Stimulated activated effector memory CD8-positive, alpha-beta T cell treated with anti-CD3 and anti-CD28 coated beads, Interleukin-12 subunit alpha, Interleukin-12 subunit beta, amount 100 ng/mL, for 72 hours (primary cell): Measurements from ENCODE around the gene BTK.
"Not testable (repeated sequence)": the region's sequence is repeated elsewhere in the genome, so short reads cannot be mapped to it uniquely, and the experiment has no call there.

Experiments
- ATAC-seq: fragments of 150-1000 bp; cut with Tn5 transposase; 2 replicates; pipeline ENCODE4 v1.10.0; 2021
- DNase-seq, 2 donors: peaks; one replicate each; pipeline ENCODE4 v3.0.0; 2021 to 2022; ENCODE audit warnings: low spot score in 2 of 2
- H3K27ac Mint-ChIP-seq: one replicate; pipeline ENCODE4 v1.8.0; 2022; ENCODE audit warnings: mild to moderate bottlenecking, mixed read lengths
- H3K36me3 Mint-ChIP-seq: one replicate; pipeline ENCODE4 v1.8.0; 2022; ENCODE audit warnings: mild to moderate bottlenecking, mixed read lengths
- H3K4me1 Mint-ChIP-seq: one replicate; pipeline ENCODE4 v1.8.0; 2022; ENCODE audit warnings: mixed read lengths
- H3K4me3 Mint-ChIP-seq: one replicate; pipeline ENCODE4 v1.8.0; 2022; ENCODE audit warnings: mild to moderate bottlenecking, mixed read lengths
- H3K9me3 Mint-ChIP-seq: one replicate; pipeline ENCODE4 v1.8.0; 2022; ENCODE audit warnings: mixed read lengths

BTK gene

DNA sequence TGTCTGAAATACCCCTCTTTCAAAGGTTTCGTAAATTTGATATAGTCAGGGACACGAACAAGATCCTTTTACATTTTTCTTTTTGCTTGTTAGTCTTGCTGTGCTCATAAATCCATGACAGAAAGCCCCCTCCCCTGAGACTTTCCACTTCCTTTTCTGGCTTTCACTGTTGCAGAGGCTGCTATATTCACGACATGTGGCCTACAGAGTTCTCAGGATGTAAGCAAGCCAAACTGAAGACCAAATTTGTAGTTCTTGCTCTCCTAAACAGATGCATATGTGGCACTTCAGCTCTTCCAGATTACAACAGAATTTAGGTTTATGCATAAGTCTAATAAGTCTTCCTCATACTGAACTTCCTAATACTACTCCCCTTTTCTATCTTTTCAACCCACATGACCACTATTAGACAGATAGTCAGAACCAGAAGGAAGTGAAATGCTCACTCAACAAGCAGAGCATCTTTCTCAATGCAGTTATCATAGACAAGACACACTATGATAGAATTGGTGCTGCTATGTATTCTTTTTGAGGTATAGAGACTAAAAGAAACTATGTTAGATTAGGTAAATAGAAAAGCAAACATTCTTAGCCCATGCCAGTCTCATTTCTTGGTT, 15.0 kb downstream of the BTK start:
- no peaks in the 10 kb centered on the region for H3K36me3 Mint-ChIP-seq
- DNase-seq, result no peak
- no peaks in the 10 kb centered on the region for H3K9me3 Mint-ChIP-seq
- no peak overlapping the region for H3K27ac Mint-ChIP-seq
- H3K4me1 Mint-ChIP-seq, result no peaks in the 10 kb centered on the region
- no peak for ATAC-seq
- H3K4me3 Mint-ChIP-seq, result no peak overlapping the region

DNA sequence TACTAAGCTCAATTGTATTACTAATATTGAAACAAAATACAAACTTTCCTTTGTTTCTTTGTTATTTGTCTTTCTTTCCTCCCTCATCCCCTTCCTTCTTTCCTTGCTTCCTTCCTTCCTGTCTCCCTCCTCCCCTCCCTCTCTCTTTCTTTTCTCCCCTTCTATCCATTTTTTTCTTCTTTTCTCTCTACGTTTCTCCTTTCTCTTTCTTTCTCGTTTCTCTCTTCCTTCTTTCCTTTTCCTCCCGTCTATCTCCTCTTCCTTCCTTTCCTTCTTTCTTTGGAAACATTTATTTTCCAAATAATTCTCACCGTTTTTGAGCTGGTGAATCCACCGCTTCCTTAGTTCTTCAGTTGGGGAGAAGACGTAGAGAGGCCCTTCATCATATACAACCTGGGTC, 16.3 kb downstream of the BTK start:
- Mint-ChIP-seq H3K4me1 (no peaks in the 10 kb centered on the region), H3K27ac (no peak overlapping the region), H3K9me3 (no peaks in the 10 kb centered on the region), H3K36me3 (no peaks in the 10 kb centered on the region), H3K4me3 (no peak overlapping the region)
- ATAC-seq (no peak), DNase-seq (no peak)

DNA sequence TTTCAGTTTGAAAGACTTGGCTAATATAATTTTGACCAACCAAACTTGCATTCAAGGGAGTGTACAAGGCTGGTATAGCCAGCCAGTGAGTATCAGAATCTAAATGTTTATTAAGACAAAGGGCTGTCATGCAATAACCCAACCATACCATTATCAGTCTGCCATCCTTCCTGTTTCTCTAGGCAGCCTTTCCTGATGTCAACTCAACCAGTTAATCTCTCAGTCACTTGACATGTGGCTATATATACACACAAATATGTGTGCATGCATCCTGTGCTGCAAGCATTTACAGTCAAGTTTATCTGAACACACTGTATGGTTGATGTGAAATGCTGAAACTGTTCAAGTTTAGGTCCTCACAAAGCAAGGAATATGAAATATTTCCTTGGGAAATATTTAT, 17.2 kb downstream of the BTK start:
- no peak overlapping the region for H3K4me3 Mint-ChIP-seq
- ATAC-seq (no peak), DNase-seq (no peak)
- no peaks in the 10 kb centered on the region for H3K4me1 Mint-ChIP-seq
- H3K36me3 Mint-ChIP-seq, result no peaks in the 10 kb centered on the region
- no peaks in the 10 kb centered on the region for H3K9me3 Mint-ChIP-seq
- H3K27ac Mint-ChIP-seq, result no peak overlapping the region

DNA sequence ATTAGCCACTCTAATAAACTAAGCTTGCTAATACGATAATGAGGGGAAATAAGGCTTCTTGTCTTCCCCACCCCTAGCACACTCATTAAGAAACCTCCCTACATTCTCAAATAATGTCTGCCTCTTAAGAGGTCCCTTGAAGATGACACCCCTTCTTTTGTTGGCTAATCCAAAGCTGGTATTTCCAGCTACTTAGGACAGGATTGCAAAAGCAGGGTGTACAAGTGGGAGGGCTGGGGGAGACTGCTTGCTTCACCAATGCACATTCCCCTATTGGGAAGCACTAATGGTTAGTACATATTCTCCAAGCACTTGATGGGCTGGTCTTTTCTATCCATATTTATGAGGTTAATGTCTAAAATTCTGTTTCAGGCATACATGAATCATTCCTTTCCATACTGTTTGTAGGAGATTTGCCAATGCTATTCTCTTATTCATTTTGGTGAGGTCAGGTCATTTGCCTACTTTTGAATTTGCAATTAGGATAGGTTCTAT, 20.6 kb downstream of the BTK start:
- H3K9me3 Mint-ChIP-seq, result no peaks in the 10 kb centered on the region
- no peaks in the 10 kb centered on the region for H3K36me3 Mint-ChIP-seq
- H3K4me1 Mint-ChIP-seq, result no peaks in the 10 kb centered on the region
- no peak overlapping the region for H3K27ac Mint-ChIP-seq
- ATAC-seq, result no peak
- DNase-seq, result no peak
- H3K4me3 Mint-ChIP-seq, result no peak overlapping the region

DNA sequence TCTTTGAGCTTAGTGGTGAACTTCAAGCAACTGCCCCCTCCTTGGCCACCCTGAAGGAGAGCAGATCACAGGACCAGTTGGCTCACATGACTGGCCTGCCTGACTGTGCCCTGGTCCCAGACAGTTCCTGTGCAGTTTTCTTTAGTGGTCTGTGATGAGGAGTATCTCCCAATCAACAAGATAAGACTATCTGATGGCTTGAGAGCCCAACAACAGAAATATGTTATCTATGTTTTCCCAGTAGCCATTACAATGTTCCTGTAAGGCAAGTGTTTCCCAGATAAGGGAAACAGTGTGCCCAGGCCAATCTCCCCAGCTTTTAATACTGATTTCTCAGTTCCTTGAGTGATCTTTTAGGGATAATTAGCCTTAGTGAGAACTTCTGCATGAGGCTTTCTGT, 23.2 kb downstream of the BTK start:
- no peaks in the 10 kb centered on the region for H3K36me3 Mint-ChIP-seq
- no peak overlapping the region for H3K27ac Mint-ChIP-seq

DNA sequence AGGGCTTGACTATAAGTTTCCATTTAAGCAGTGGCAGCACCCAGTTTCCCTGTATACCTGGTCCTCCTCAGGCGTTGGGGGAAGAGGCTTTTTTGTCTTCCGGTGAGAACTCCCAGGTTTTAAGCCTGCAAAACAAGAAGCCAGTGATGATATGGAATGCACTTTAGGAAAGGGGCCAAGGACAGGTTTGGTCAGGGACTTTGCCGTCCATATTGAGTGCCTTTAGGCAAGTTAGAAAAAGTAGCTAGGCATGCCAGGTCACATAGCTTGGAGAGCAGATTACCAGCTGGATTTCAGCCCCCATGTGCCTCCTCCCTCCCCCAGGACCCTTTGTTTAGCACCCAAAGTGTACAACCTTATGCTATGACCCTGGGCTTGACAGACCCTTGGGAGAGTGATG, 23.9 kb downstream of the BTK start:
- DNase-seq, result no peak
- ATAC-seq, result no peak
- Mint-ChIP-seq H3K36me3 (no peaks in the 10 kb centered on the region), H3K4me1 (no peaks in the 10 kb centered on the region), H3K9me3 (no peaks in the 10 kb centered on the region), H3K4me3 (no peak overlapping the region), H3K27ac (no peak overlapping the region)

More for the DNA sequence above, 23.2 kb downstream of the BTK start:
- ATAC-seq (no peak), DNase-seq (no peak)
- H3K4me3 Mint-ChIP-seq, result no peak overlapping the region
- no peaks in the 10 kb centered on the region for H3K9me3 Mint-ChIP-seq
- H3K4me1 Mint-ChIP-seq, result no peaks in the 10 kb centered on the region

DNA sequence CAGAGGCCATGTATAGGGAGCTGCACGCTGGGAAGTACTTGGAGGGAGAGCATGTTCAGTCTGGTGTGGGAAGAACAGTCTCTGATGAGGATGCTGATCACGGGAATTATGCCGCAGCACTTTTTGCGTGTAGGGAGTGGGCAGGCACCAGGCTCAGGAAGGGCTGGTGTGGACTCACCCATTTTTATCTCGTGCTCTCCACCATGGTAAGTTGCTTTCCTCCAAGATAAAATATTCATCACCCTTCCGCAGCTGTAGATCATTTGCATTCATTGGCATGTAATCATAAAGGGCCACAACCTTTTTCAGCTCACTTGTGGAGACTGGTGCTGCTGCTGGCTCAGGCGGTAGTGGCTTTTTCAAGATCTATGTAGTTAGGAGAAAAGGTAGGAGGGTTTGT, 25.6 kb downstream of the BTK start:
- ATAC-seq, result no peak
- DNase-seq, result no peak

DNA sequence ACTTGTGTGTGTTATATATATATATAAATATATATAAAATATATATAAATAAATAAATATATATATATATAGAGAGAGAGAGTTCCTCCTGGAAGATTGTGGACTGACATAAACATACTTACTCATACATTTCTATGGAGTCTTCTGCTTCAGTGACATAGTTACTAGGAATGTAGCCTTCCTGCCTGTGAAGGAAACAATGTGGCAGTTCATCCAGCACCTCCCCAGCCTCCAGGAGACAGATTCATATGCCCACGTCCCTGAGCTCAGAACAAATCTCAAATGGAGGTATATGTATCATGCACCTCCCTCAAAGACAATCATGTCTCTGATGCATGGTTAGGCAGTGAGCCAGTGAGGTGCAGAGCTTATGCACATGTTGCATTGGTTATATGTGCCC, 26.0 kb downstream of the BTK start:
- DNase-seq (no peak), ATAC-seq (no peak)
- Mint-ChIP-seq H3K27ac (no peak overlapping the region), H3K4me3 (no peak overlapping the region), H3K4me1 (no peaks in the 10 kb centered on the region), H3K9me3 (no peaks in the 10 kb centered on the region), H3K36me3 (no peaks in the 10 kb centered on the region)

More for the DNA sequence above, 25.6 kb downstream of the BTK start:
- Mint-ChIP-seq H3K4me1 (no peaks in the 10 kb centered on the region), H3K36me3 (no peaks in the 10 kb centered on the region), H3K4me3 (no peak overlapping the region), H3K9me3 (no peaks in the 10 kb centered on the region), H3K27ac (no peak overlapping the region)

DNA sequence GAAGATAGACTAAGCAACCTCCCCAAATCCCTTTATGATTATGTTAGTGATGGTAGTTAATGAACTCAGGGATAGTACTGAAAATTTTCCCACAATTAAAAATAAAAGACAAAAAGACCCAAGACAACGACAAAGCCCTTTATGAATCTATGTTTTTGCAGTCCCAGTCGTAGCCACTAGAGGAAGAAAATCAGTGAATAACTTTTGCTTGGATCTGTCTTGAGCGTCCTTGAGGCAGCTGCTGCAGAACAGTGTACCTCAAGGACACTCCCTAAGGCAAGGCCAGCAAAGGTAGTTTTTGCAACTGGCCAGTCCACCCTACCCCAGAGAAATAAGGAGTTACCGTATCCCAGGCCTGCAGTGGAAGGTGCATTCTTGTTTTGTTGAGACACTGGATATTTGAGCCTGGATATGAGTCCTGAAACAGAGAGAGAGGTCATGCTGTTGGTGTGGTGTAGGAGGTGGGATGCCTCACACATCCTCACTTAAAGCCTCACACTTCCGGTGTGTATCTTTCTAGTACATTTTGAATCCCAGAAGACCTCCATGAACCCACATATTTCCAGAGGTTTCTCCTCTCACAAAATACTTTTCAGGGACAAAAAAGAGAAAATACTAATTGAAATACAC, 28.7 kb downstream of the BTK start:
- DNase-seq (no peak), ATAC-seq (no peak)
- Mint-ChIP-seq H3K4me3 (no peak overlapping the region), H3K9me3 (no peaks in the 10 kb centered on the region), H3K36me3 (no peaks in the 10 kb centered on the region), H3K27ac (no peak overlapping the region), H3K4me1 (no peaks in the 10 kb centered on the region)

DNA sequence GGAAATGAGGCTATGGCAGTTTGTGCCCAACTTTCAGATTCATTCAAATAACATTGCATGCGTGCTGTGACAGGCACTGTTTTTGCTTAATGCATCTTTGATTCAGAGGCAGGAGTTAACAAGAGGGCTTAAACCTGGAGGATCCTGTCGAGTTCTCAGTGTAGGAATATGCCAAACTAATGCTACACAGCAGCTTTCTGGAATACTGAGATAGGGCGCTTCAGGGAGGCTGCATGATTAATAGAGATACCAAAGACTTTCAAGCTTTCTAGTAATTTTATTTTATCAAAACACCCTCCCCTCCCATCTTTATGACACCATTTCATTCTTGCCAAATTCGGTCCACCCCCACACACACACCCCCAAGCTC, 36.8 kb downstream of the BTK start:
- Mint-ChIP-seq H3K9me3 (no peaks in the 10 kb centered on the region), H3K27ac (peak overlapping the region; percentile 89), H3K4me3 (peak overlapping the region; percentile 82), H3K4me1 (no peaks in the 10 kb centered on the region), H3K36me3 (peaks cover 30% of the 10 kb centered on the region)
- ATAC-seq (no peak), DNase-seq (no peak)

DNA sequence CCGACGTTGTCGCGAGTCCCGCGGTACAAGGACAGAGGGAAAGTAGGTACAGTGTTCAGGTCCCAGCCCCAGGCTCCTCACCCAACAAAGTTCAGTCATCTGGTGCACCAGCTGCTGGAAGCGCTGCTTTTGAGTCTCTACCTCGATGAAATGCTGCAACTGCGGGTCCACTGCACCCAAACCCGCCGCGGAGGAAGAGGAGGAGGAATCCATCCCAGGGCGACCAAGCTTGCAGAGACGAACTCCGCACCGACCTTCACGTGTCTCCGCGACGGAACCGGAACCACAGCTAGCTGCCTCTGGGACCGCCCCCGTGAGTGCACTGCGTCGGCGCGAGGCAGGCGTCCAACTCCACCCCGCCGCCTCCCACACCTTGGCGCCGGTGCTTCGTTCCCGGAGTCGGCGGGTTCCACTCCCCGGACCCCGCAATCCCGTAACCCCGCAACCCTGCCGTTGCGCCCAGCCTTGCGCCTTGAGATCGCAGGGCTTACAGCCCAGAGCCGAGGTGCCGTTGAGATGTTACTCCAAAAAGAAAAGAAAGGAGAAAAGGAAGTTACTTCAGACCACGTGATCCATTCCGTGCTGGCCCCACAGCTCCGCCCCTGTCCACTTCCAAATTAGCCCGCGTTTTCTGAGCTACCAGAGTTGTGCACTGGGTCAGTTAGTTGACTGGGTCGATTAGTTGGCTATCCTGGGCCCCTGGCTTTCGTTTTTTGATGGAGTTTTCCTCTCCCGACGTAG, 37.4 kb downstream of the BTK start, which contains the start of gene TIMM8A:
Gene TIMM8A, minus strand, starts transcription at position 291 of the 741 bp plus-strand sequence. Its CDS starts 78 bp downstream, at position 213.
- ATAC-seq, result peak; percentile 98
- Mint-ChIP-seq H3K4me3 (peak within 1 kb of the TSS; percentile 82), H3K36me3 (peaks cover 35% of the 10 kb centered on the region), H3K9me3 (no peaks in the 10 kb centered on the region), H3K27ac (peak within 1 kb of the TSS; percentile 89), H3K4me1 (no peaks in the 10 kb centered on the region)
- peak; percentile 39 to 82 for DNase-seq

DNA sequence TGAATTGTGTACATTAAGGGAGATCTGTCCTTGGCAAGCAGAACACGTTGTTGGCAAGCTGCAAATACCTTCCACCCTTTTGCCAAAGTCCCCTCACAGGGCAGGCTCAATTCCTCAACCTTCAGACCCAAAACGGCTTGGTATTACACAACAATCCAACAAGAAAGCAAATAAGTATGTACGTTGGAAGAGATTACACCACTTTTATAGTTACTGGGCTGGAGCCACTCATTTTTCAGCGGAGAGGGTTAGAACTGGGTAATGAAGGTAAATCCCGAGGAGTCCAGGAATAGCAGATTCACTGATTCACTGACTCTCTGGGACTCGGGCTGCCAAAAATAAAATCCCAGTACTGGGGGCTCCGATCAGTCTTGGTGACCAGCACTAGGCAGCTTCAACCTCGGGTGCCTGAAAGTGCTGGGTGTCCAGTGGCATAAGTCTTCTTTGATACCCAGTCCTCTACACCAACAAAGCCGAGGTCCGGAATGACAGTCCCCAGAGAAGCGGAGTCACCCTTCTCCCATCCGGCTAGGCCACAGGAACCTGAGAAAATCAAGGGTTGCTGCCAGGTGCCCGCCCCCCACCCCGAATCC, 38.0 kb downstream of the BTK start:
- no peaks in the 10 kb centered on the region for H3K4me1 Mint-ChIP-seq
- no peaks in the 10 kb centered on the region for H3K9me3 Mint-ChIP-seq
- peak overlapping the region; percentile 89 for H3K27ac Mint-ChIP-seq
- peak overlapping the region; percentile 82 for H3K4me3 Mint-ChIP-seq
- ATAC-seq (peak; percentile 17), DNase-seq (peak in 1 of 2 donors; percentile 45)
- peaks cover 38% of the 10 kb centered on the region for H3K36me3 Mint-ChIP-seq

DNA sequence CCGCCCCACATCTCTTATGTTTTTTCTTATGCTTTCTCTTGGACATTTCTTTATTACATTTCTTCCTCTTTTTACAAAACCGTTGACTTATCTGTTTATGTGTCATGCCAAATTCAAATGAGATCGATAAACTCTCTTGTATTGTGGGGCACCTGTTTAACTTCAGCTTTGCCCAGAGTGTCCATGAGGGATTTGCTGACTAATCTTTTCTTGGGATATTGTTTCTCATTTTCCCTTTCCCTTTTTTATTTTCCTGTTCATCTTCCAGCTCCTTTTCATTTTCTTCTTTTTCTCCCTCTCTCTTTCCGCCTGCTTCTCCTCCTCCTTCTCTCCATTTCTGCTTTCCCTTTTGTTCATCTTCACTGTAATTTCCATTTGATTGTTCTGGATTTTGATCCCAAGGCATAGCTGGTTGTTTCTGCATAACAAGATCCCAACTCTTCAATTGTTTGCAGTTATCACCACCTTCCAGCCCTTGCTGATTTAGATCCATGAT, 48.2 kb downstream of the BTK start:
- no peak for DNase-seq
- Mint-ChIP-seq H3K4me1 (peaks cover 12% of the 10 kb centered on the region), H3K27ac (peak overlapping the region; percentile 58), H3K4me3 (no peak overlapping the region), H3K36me3 (peaks cover 5% of the 10 kb centered on the region), H3K9me3 (no peaks in the 10 kb centered on the region)
- no peak for ATAC-seq

DNA sequence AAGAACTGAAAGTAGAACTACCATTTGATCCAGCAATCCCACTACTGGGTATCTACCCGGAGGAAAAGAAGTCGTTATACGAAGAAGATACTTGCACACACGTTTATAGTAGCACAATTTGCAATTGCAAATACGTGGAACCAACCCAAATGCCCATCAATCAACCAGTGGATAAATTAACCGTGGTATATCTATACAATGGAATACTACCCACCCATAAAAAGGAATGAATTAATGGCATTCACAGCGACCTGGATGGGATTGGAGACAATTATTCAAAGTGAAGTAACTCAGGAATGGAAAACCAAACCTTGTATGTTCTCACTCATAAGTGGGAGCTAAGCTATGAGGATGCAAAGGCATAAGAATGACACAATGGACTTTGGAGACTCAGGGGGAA, 51.7 kb downstream of the BTK start:
- not testable (repeated sequence) for H3K4me3 Mint-ChIP-seq, H3K27ac Mint-ChIP-seq, DNase-seq, H3K9me3 Mint-ChIP-seq, ATAC-seq, H3K36me3 Mint-ChIP-seq
- H3K4me1 Mint-ChIP-seq, result peaks cover 12% of the 10 kb centered on the region

DNA sequence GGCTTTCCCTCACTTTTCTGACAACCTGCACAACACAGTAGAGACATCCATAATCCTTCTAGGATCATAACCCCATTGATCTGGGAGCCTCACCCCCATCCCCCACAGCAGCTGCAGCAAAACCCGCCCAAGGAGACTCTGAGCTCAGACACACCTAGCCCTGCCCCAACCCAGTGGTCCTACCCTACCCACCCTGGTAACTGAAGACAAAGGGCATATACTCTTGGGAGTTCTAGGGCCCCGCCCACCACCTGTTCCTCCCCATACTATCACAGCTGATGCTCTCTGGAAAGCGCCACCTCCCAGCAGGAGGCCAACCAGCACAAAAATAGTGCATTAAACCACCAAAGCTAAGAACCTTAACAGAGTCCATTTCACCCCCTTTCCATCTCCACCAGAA, 59.4 kb downstream of the BTK start:
- H3K9me3 Mint-ChIP-seq, H3K4me3 Mint-ChIP-seq, H3K4me1 Mint-ChIP-seq, H3K36me3 Mint-ChIP-seq, ATAC-seq, H3K27ac Mint-ChIP-seq, DNase-seq: not testable (repeated sequence)
